Head of caudate nucleus (tissue), 42 donors: ENCODE data around the gene EPS8L2.
A peak's percentile ranks its signal among the peaks of the same experiment; 100 is the strongest.

Experiments
- DNase-seq, 42 donors: peaks; one replicate each; pipeline versions ENCODE4 v3.0.0 to v3.0.0-alpha.2; 2020 to 2021; ENCODE audit warnings: mixed read lengths in 7 of 42
- intact Hi-C: fragments of 100-400 bp; cut with DNase I; formaldehyde crosslinking; loops from one replicate; pipeline ENCODE4 v1.15.0; 2022

EPS8L2 gene

GRCh38 chr11:720017-720641, 14.1 kb downstream of the EPS8L2 start:
- intact Hi-C loops: loop anchor here (5.0 kb wide), 1 partner anchor 58 kb away; no protein-coding TSS in a partner anchor
- DNase-seq: peak in 1 of 42 donors; percentile 26

GRCh38 chr11:720642-721246, 14.7 kb downstream of the EPS8L2 start:
- intact Hi-C loops: loop anchor here (5.0 kb wide), 1 partner anchor 58 kb away; no protein-coding TSS in a partner anchor
- peak in 9 of 42 donors; percentile 37 to 84 (median 55) for DNase-seq

- intact Hi-C loops: loop anchor here (5.0 kb wide), 1 partner anchor 59 kb away; no protein-coding TSS in a partner anchor
Measured at GRCh38 chr11:721247-721740, 15.3 kb downstream of the EPS8L2 start.

GRCh38 chr11:721741-722345, 15.8 kb downstream of the EPS8L2 start:
- intact Hi-C loops: loop anchor here (5.0 kb wide), 1 partner anchor 60 kb away; no protein-coding TSS in a partner anchor
- DNase-seq: peak in 2 of 42 donors; percentile 30 to 31

More at GRCh38 chr11:721247-721740, 15.3 kb downstream of the EPS8L2 start:
- DNase-seq: no peak

- intact Hi-C loops: loop anchor here (5.0 kb wide), 1 partner anchor 60 kb away; no protein-coding TSS in a partner anchor
- no peak for DNase-seq
Measured at GRCh38 chr11:722346-722811, 16.3 kb downstream of the EPS8L2 start.

GRCh38 chr11:723120-723883, 17.3 kb downstream of the EPS8L2 start:
- peak in 19 of 42 donors; percentile 39 to 75 (median 55) for DNase-seq
- intact Hi-C loops: loop anchor here (5.0 kb wide), 1 partner anchor 61 kb away; no protein-coding TSS in a partner anchor

GRCh38 chr11:724049-724777, 18.2 kb downstream of the EPS8L2 start:
- intact Hi-C loops: loop anchor here (5.0 kb wide), 1 partner anchor 62 kb away; no protein-coding TSS in a partner anchor
- peak in 1 of 42 donors; percentile 27 for DNase-seq

GRCh38 chr11:724778-725386, 18.9 kb downstream of the EPS8L2 start:
- no peak for DNase-seq

GRCh38 chr11:725624-726202, 19.7 kb downstream of the EPS8L2 start:
- intact Hi-C loops: loop anchor here (5.0 kb wide), 1 partner anchor 72 kb away; the partner anchor contains the start of gene SLC25A22
- DNase-seq: no peak

More at GRCh38 chr11:724778-725386, 18.9 kb downstream of the EPS8L2 start:
- intact Hi-C loops: loop anchor here (5.0 kb wide), 2 partner anchors 63 to 72 kb away; partner anchors contain the start of gene SLC25A22

- peak in 1 of 42 donors; percentile 30 for DNase-seq
- intact Hi-C loops: loop anchor here (5.0 kb wide), 1 partner anchor 71 kb away; the partner anchor contains the start of gene SLC25A22
Measured at GRCh38 chr11:726278-727220, 20.5 kb downstream of the EPS8L2 start.

- peak in 1 of 42 donors; percentile 29 for DNase-seq
- intact Hi-C loops: loop anchor here (5.0 kb wide), 1 partner anchor 70 kb away; the partner anchor contains the start of gene SLC25A22
Measured at GRCh38 chr11:727281-727701, 21.3 kb downstream of the EPS8L2 start.

GRCh38 chr11:727859-728748, 22.1 kb downstream of the EPS8L2 start:
- intact Hi-C loops: loop anchor here (5.0 kb wide), 1 partner anchor 69 kb away; the partner anchor contains the start of gene SLC25A22
- DNase-seq: peak; percentile 61 to 94 (median 81)

- no peak for DNase-seq
- intact Hi-C loops: loop anchor here (5.0 kb wide), 1 partner anchor 68 kb away; the partner anchor contains the start of gene SLC25A22
Measured at GRCh38 chr11:728901-729491, 23.0 kb downstream of the EPS8L2 start.

- peak; percentile 69 to 95 (median 90) for DNase-seq
- intact Hi-C loops: loop anchor here (5.0 kb wide), 1 partner anchor 68 kb away; the partner anchor contains the start of gene SLC25A22
Measured at GRCh38 chr11:729492-730074, 23.6 kb downstream of the EPS8L2 start.
